Placental epithelial cell (primary cell): ENCODE results near the gene KRT38. TPM values are rescaled to one million over a fixed set of nuclear protein-coding genes. Genes with fewer than 3 reads are reported as not detected.

Experiments
- small RNA-seq: library from RNA; depleted of rRNA; stranded (forward); fragments of <200 nt; gene quantifications from one replicate; pipeline ENCODE3, GENCODE V24; 2012
- total RNA-seq: library from RNA; depleted of rRNA; stranded (reverse); fragments of >200 nt; gene quantifications from 2 replicates; pipeline ENCODE4 v1.2.3, GENCODE V29; 2012

Gene KRT38
- not detected in 2 replicates for total RNA-seq

DNA sequence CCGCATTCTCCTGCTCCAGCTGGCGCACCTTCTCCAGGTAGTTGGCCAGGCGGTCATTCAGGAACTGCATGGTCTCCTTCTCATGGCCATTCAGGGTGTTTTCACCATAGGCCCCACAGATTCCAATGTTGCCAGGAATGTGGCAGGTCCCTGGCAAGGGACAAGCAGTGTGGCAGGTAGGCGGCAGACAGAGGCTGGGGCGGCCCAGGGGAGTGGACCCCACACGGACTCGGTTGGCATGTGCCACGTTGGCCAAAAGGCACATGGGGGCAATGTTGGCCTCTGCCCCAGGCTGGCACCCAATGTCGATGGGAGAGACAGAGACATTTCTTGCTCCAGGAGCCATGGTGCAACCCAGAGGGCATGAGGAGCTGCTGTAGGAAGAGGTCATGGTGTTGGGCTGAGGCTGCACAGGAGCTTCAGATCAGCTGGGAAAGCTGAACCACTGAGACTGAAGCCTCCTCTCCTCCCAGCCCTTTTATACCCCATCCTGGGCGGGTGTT, at the start of gene KRT38:
Gene KRT38 (minus strand): TSS at position 453 of the 503 bp plus-strand sequence. CDS start 62 bp downstream, at position 391.

DNA sequence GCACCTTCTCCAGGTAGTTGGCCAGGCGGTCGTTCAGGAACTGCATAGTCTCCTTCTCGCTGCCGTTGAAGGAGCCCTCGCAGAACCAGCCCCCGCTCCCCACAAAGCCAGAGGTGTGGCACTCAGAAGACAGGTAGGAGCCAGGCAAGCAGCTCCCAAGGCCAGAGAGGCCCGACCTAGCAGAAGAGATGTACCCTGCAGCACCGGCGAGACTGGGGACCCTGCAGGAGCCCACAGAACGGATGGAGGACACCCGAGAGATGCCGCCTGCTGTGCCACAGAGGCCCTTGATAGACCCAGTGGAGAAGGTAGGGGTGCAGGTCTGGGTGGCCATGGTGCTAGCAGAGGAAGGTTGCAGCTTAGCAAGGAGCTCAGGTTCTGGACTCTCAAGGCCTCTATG, 48.7 kb upstream of the KRT38 start, which contains the start of gene KRT36:
Gene KRT36 (minus strand): TSS at position 380 of the 400 bp plus-strand sequence. CDS start 46 bp downstream, at position 334.

DNA sequence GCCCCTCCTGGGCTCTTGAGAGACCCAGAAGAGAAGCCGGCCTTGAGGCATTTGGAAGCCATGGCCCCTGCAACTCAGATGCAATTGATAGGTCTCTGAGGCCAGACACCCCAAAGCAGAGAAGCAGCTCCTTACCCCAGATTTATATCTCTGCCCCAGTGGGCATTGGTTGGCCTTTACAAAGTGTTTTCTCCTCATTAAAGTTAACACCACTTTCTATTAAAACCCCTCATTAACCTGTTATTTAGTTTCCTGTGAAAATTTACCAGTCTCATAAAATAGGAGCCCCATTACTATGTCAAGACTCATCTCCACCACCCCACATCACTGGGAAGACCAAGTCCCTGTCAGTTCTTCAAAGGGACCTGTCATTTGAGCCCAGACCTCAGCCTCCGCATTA, 40.3 kb upstream of the KRT38 start, which contains the start of gene KRT35:
Gene KRT35 (minus strand): TSS at position 116 of the 400 bp plus-strand sequence. CDS start 54 bp downstream, at position 62.

DNA sequence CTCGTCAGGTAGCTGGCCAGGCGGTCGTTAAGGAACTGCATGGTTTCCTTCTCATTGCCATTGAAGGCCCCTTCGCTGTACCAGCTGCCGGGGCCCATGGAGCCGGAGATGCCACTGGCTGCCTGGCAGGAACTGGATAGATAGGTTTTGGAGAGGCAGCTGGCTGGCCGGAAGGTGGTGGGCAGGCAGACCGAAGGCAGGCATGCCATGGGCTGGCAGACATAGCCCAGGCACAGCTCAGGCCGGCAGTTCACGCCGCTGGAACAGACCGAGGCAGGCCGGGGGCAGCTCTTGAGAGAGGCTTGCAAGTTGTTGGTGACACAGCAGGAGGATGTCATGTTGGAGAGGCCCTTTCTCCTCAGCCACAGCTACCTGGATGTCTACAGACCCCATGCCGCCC, 26.2 kb upstream of the KRT38 start, which contains the start of gene KRT32:
Gene KRT32 (minus strand): TSS at position 399 of the 400 bp plus-strand sequence. CDS start 61 bp downstream, at position 338.

DNA sequence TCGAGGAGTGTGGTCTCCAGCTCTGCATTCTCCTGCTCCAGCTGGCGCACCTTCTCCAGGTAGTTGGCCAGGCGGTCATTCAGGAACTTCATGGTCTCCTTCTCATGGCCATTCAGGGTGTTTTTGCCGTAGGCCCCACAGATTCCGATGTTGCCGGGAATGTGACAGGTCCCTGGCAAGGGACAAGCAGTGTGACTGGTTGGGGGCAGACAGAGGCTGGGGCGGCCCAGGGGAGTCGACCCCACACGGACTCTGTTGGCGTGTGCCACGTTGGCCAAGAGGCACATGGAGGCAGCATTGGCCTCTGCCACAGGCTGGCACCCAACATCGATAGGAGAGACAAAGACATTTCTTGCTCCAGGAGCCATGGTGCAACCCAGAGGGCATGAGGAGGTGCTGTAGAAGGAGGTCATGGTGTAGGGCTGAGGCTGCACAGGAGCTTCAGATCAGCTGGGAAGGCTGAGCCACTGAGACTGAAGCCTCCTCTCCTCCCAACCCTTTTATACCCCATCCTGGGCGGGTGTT, 16.6 kb downstream of the KRT38 start, which contains the start of gene KRT37:
Gene KRT37 (minus strand): TSS at position 475 of the 525 bp plus-strand sequence. CDS start 62 bp downstream, at position 413.

DNA sequence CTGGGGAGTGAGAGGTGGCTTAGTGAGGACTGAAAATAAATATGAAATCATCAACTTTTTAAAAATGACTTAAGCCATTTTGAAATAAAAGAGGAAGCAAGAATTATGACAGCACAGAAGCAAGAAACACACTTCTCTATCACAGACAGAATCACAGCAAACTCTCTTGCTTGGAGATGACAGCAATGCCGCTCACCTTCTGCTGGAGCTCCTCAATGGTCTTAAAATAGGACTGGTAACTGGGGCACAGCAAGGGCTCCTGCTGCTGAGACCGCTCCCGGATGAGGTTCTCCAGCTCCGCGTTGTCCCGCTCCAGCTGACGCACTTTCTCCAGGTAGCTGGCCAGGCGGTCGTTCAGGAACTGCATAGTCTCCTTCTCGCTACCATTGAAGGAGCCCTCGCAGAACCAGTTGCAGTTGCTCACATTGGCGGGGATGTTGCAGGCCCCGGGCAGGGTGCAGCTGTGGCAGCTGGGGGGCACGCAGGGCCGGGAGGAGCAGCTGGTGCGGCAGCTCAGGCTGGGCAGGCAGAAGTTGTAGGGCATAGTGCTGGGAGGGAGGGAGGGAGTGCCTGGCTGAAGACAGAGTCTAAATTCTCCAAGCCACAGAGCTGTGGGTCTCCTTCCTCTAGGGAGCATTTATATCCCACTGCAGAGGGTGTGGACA, 43.7 kb downstream of the KRT38 start, which contains the start of gene KRT31:
Gene KRT31 (minus strand): TSS at position 613 of the 665 bp plus-strand sequence. CDS start 69 bp downstream, at position 544.

Small RNA genes lying within 50 kb of the gene (small RNA-seq; reads per million reads assigned to genes)
- 14.4 reads per million, percentile 96 among the genes with 10 or more reads in this experiment for gene RNU2-32P

Other genes with a start within 250 kb of the KRT38 start
- not detected in 2 replicates for gene KRTAP9-2, start 214.3 kb downstream of the KRT38 start, total RNA-seq
- not detected in 2 replicates for gene KRTAP9-3, start 208.5 kb downstream of the KRT38 start, total RNA-seq
- not detected in 2 replicates for gene KRTAP9-8, start 203.0 kb downstream of the KRT38 start, total RNA-seq
- not detected in 2 replicates for gene KRTAP9-4, start 191.3 kb downstream of the KRT38 start, total RNA-seq
- not detected in 2 replicates for gene KRTAP9-9, start 185.6 kb downstream of the KRT38 start, total RNA-seq
- not detected in 2 replicates for gene KRTAP9-6, start 175.6 kb downstream of the KRT38 start, total RNA-seq
- not detected in 2 replicates for gene KRTAP9-7, start 165.3 kb downstream of the KRT38 start, total RNA-seq
- not detected in 2 replicates for gene KRTAP29-1, start 138.1 kb downstream of the KRT38 start, total RNA-seq
- not detected in 2 replicates for gene KRTAP16-1, start 131.7 kb downstream of the KRT38 start, total RNA-seq
- not detected in 2 replicates for gene KRTAP17-1, start 125.3 kb downstream of the KRT38 start, total RNA-seq
- gene KRT33A, start 90.2 kb downstream of the KRT38 start, total RNA-seq, result not detected in 2 replicates
- 0.33 TPM in 1 of 2 replicates, not detected in the other for gene KRT33B, start 71.2 kb downstream of the KRT38 start, total RNA-seq
- 0.39 and 9.7 TPM in 2 replicates for gene KRT34, start 58.7 kb downstream of the KRT38 start, total RNA-seq
- gene KRT31, start 43.4 kb downstream of the KRT38 start, total RNA-seq, result not detected in 2 replicates
- not detected in 2 replicates for gene KRT37, start 16.4 kb downstream of the KRT38 start, total RNA-seq
- not detected in 2 replicates for gene KRT32, start 26.4 kb upstream of the KRT38 start, total RNA-seq
- not detected in 2 replicates for gene KRT35, start 40.2 kb upstream of the KRT38 start, total RNA-seq
- not detected in 2 replicates for gene KRT36, start 48.9 kb upstream of the KRT38 start, total RNA-seq
- under 0.01 and 2.5 TPM in 2 replicates for gene KRT13, start 64.6 kb upstream of the KRT38 start, total RNA-seq
- 1.7 and 5.1 TPM in 2 replicates for gene KRT15, start 77.9 kb upstream of the KRT38 start, total RNA-seq
- gene KRT19, start 87.3 kb upstream of the KRT38 start, total RNA-seq, result 6,370 and 8,085 TPM in 2 replicates
- gene KRT9, start 131.1 kb upstream of the KRT38 start, total RNA-seq, result 0.39 and 0.87 TPM in 2 replicates
- gene KRT14, start 145.9 kb upstream of the KRT38 start, total RNA-seq, result 128 and 2,930 TPM in 2 replicates
- gene KRT16, start 171.8 kb upstream of the KRT38 start, total RNA-seq, result 69.1 and 78.6 TPM in 2 replicates
- 1,476 and 3,292 TPM in 2 replicates for gene KRT17, start 183.6 kb upstream of the KRT38 start, total RNA-seq
- gene EIF1, start 247.9 kb upstream of the KRT38 start, total RNA-seq, result 101 and 168 TPM in 2 replicates